ENCODE measurements around the gene ERLEC1.

GRCh38 chr2:53826587-53827397, 39.9 kb downstream of the ERLEC1 start:
- TF ChIP-seq CTCF (IDR thresholded peaks at IDR 0.05; ENCODE audit: low read depth, low read length) (no peak), POLR2A (IDR thresholded peaks at IDR 0.05; ENCODE audit: extremely low read depth, insufficient read length) (no peak), MAX (IDR thresholded peaks at IDR 0.05; ENCODE audit: low read depth, low read length) (no peak)

All from NB4 (cell line).